ENCODE results near the gene ARMH3. TPM values are rescaled to one million over a fixed set of nuclear protein-coding genes. Genes with fewer than 3 reads are reported as not detected.

The ARMH3 gene
- polyA plus RNA-seq, 1 experiment, result 18.5 TPM

DNA sequence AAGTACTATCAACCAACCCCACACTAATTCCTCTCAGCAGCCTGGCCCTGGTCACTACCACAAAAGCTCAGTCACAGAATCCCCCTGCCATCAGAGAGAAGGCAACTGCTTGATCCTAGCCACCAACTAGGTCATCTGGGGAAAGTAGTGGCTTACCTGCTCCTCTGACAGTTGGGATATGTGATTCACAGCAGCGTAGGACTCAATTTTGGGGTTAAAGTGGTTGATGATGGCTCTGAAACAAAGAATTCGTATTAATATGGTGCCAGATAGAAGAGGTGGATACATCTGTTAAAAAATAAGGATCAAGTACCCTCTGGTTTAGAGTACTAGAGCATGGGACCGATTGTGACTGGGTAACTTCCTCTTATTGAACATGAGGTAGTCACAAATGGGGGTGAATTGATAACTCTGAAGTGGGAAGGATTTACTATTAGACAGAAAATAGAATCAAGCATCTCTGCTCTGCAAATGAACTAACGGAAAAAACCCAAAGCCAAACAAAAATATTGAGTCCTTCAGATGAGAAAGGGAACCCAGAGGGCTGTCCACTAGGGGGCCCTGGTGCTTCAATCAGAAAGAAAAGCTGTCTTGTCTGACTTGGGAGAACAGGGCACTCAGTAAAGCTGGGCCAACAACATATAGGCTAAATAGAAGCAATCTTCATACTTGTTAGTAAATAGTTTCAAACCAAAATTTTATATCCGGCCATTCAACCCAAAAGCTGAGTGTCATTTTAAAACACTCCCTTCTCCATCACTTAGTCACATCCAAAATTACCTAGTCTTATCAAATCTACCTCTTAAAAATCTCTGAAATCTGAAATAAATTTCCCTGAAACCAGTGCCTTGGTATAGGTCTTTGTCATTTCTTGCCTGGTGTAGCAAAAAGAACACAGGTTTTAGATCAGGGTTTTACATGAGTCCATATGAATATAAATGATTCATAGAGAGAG lies 166.4 kb downstream of the ARMH3 start:
- ChIA-PET POLR2A (no interaction called here), CTCF (interaction anchor here (0.5 to 9.7 kb wide), 39 partner anchors 9 to 225 kb away, joined by 3 to 152 read pairs (median 4); no protein-coding TSS in a partner anchor)
- Histone ChIP-seq H3K4me3 (ENCODE audit: low read depth, low read length) (no peak overlapping the region), H3K27me3 (ENCODE audit: control insufficient read depth, insufficient read depth, low read length) (no peaks in the 10 kb centered on the region), H3K36me3 (ENCODE audit: control insufficient read depth, insufficient read depth, low read length) (no peaks in the 10 kb centered on the region)
- no peak for DNase-seq (ENCODE audit: low read depth)
- TF ChIP-seq CTCF (IDR thresholded peaks at IDR 0.05; ENCODE audit: insufficient read depth, low read depth, low read length), result peak; percentile 90

GRCh38 chr10:101888251-101888949 lies 167.6 kb downstream of the ARMH3 start:
- POLR2A ChIA-PET, result no interaction called here

GRCh38 chr10:101887775-101888174 lies 168.2 kb downstream of the ARMH3 start:
- no peak for DNase-seq (ENCODE audit: low read depth)
- H3K27me3 ChIP-seq (ENCODE audit: control insufficient read depth, insufficient read depth, low read length), result no peaks in the 10 kb centered on the region
- TF ChIP-seq CTCF (IDR thresholded peaks at IDR 0.05; ENCODE audit: insufficient read depth, low read depth, low read length), result no peak
- CTCF ChIA-PET, result interaction anchor here (0.7 to 9.7 kb wide), 8 partner anchors 8 to 185 kb away, joined by 3 to 152 read pairs (median 9); no protein-coding TSS in a partner anchor
- no peak overlapping the region for H3K4me3 ChIP-seq (ENCODE audit: low read depth, low read length)
- POLR2A ChIA-PET, result no interaction called here
- H3K36me3 ChIP-seq (ENCODE audit: control insufficient read depth, insufficient read depth, low read length), result no peaks in the 10 kb centered on the region

More at GRCh38 chr10:101888251-101888949, 167.6 kb downstream of the ARMH3 start:
- Histone ChIP-seq H3K36me3 (ENCODE audit: control insufficient read depth, insufficient read depth, low read length) (no peaks in the 10 kb centered on the region), H3K27me3 (ENCODE audit: control insufficient read depth, insufficient read depth, low read length) (no peaks in the 10 kb centered on the region), H3K4me3 (ENCODE audit: low read depth, low read length) (no peak overlapping the region)
- DNase-seq (ENCODE audit: low read depth), result no peak
- CTCF ChIA-PET, result interaction anchor here (0.6 to 9.7 kb wide), 14 partner anchors 9 to 302 kb away, joined by 3 to 152 read pairs (median 6); no protein-coding TSS in a partner anchor
- TF ChIP-seq CTCF (IDR thresholded peaks at IDR 0.05; ENCODE audit: insufficient read depth, low read depth, low read length), result no peak

DNA sequence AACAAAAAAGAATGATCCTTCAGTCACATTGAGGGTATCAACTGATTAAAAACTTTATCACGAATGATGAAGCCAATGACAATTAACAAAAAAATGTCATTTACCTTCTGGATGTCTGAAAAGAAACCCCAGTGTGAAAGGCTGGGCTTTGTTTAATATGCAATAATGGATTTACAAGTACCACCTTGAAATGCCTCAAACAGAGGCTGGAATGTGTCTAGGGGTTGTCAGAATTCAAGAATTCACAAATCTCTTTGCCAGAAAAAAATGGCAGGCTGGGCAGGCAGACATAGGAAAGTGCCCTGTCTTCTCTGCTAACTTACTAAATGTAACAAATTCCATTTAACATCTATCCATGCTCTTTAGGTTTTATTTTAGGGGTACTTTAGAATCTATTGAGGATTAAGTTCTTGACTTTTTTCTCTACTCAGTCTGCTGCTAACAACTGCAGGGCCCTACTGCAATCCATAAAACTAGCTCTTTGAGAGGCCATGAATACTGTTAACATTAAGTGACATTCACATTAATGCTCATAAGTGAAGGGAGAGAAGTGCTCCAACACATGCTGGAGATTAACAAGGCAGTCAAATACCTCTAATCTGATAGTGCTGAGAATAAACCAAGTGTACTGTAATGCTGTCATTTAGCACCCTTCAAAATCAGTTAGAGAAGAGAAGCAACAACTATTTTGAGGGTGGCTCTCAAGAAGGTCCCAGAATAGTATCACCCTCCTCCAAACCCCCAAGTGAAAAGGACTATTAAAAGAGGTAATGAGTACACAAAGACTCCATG lies 169.3 kb downstream of the ARMH3 start:
- Histone ChIP-seq H3K36me3 (ENCODE audit: control insufficient read depth, insufficient read depth, low read length) (no peaks in the 10 kb centered on the region), H3K27me3 (ENCODE audit: control insufficient read depth, insufficient read depth, low read length) (no peaks in the 10 kb centered on the region), H3K4me3 (ENCODE audit: low read depth, low read length) (no peak overlapping the region)
- POLR2A ChIA-PET, result no interaction called here
- CTCF ChIA-PET, result interaction anchor here (0.8 to 9.7 kb wide), 4 partner anchors 10 to 122 kb away, joined by 3 to 152 read pairs (median 4); no protein-coding TSS in a partner anchor
- no peak for TF ChIP-seq CTCF (IDR thresholded peaks at IDR 0.05; ENCODE audit: insufficient read depth, low read depth, low read length)
- no peak for DNase-seq (ENCODE audit: low read depth)

Measured in BJ (cell line).